Kidney (tissue), 14 donors: ENCODE results near the gene NNAT. TPM values are rescaled to one million over a fixed set of nuclear protein-coding genes. Genes with fewer than 3 reads are reported as not detected.

Source experiments
- DNase-seq, 5 donors: peaks; one replicate each; pipeline ENCODE4 v3.0.0-alpha.2; 2013 to 2020
- FAIRE-seq: peaks from 2 replicates; lab custom pipeline; 2012; peaks lifted over from hg19 to GRCh38; lab: Jason Lieb, UNC
- H3K27ac ChIP-seq, 2 donors: one replicate each; pipeline ENCODE4 v1.7.0; 2013; ENCODE audit warnings: low read depth in 2 of 2, low read length in 2 of 2, inconsistent platforms in 1 of 2
- H3K27me3 ChIP-seq: one replicate; pipeline ENCODE4 v1.7.1; 2013; ENCODE audit warnings: low read length, inconsistent platforms; ENCODE audit not compliant: control insufficient read depth, insufficient read depth
- H3K36me3 ChIP-seq, 3 donors: one replicate each; pipeline versions ENCODE4 v1.7.0 to v1.7.1; 2013; ENCODE audit warnings: low read length in 3 of 3, control low read depth in 1 of 3, inconsistent platforms in 1 of 3; ENCODE audit not compliant: insufficient read depth in 3 of 3, control insufficient read depth in 2 of 3
- H3K4me1 ChIP-seq, 3 donors: one replicate each; pipeline versions ENCODE4 v1.7.0 to v1.7.1; 2013; ENCODE audit warnings: low read length in 3 of 3, inconsistent platforms in 1 of 3, low read depth in 1 of 3; ENCODE audit not compliant: control insufficient read depth in 2 of 3, insufficient read depth in 2 of 3
- H3K4me3 ChIP-seq, 3 donors: one replicate each; pipeline versions ENCODE4 v1.7.0 to v1.8.1; 2013; ENCODE audit warnings: low read length in 3 of 3, control low read depth in 1 of 3, inconsistent platforms in 1 of 3
- H3K9ac ChIP-seq, 3 donors: one replicate each; pipeline versions ENCODE4 v1.7.0 to v1.7.1; 2013; ENCODE audit warnings: low read length in 3 of 3, control low read depth in 1 of 3, inconsistent platforms in 1 of 3
- H3K9me3 ChIP-seq, 3 donors: one replicate each; pipeline versions ENCODE4 v1.7.0 to v1.7.1; 2013; ENCODE audit warnings: low read length in 3 of 3, control low read depth in 1 of 3, inconsistent platforms in 1 of 3; ENCODE audit not compliant: control insufficient read depth in 2 of 3, insufficient read depth in 1 of 3
- intact Hi-C: fragments of 100-400 bp; cut with DNase I; formaldehyde crosslinking; loops from one replicate; pipeline ENCODE4 v1.11.1; 2022
- polyA plus RNA-seq: library from polyadenylated mRNA; stranded (reverse); fragments of 350-450 nt; fragmentation: Illumina TruSeq; extraction: RNeasy Lipid Tissue Mini Kit (QIAGEN cat#74804); gene quantifications from one replicate; pipeline ENCODE4 v1.2.3, GENCODE V29; 2014; ENCODE audit warnings: low read depth, low replicate concordance; ENCODE audit not compliant: insufficient read depth
- total RNA-seq: library from RNA; stranded (reverse); fragmentation: NEBNext Ultra II Directional; extraction: Animal tissue kit (Norgen Biotek cat#: 25700); gene quantifications from one replicate; pipeline ENCODE4 v1.2.1, GENCODE V29; 2021
- TF ChIP-seq, protein P1 (sequence below): IDR thresholded peaks from 3 replicates; pipeline ENCODE4 v1.5.1; 2012; ENCODE audit warnings: mild to moderate bottlenecking, moderate library complexity, borderline replicate concordance; ENCODE audit not compliant: insufficient read depth; ENCODE audit errors: extremely low read depth
- donor health status: control.
- donor health status: control.
- donor health status: control.
- donor health status: control.
- donor health status: control.
- donor health status: DM: yes; HTN: yes; CAD: no.
- donor health status: Normal renal cell carcinoma (clear cell type).

Gene NNAT
- total and polyA plus RNA-seq, 2 donors from 2014 or later, result 0.25 TPM; not detected in 1

DNA sequence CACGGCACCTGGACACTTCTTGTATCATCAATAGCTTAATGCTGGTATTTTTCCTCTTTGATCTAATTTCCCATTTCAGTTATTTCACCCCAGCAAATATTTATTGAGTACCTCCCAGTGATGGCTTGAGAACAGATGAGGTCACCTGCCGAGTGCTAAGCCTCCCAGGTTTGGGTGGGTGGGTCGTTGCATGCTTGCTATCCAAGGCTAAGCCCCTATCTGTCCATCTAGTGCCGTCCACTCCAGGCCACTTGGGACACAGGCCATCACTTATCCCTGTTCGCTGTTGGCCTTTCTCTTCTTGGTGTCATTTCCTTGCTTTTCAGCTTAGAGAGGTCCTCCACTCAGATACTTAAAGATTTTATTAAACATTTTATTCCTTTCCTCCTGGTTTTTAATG lies 10.8 kb upstream of the NNAT start:
- no peaks in the 10 kb centered on the region for H3K4me1 ChIP-seq
- peaks cover 0 to 22% (median 8%) of the 10 kb centered on the region in 3 donors for H3K36me3 ChIP-seq
- intact Hi-C loops, result no loop called here
- no peak overlapping the region for H3K27ac ChIP-seq
- no peaks in the 10 kb centered on the region for H3K9me3 ChIP-seq
- no peak overlapping the region for H3K9ac ChIP-seq
- no peak overlapping the region for H3K4me3 ChIP-seq
- FAIRE-seq (no peak), DNase-seq (peak in 1 of 5 donors; percentile 9)
- H3K27me3 ChIP-seq, result no peaks in the 10 kb centered on the region
- TF ChIP-seq, protein P1, sequence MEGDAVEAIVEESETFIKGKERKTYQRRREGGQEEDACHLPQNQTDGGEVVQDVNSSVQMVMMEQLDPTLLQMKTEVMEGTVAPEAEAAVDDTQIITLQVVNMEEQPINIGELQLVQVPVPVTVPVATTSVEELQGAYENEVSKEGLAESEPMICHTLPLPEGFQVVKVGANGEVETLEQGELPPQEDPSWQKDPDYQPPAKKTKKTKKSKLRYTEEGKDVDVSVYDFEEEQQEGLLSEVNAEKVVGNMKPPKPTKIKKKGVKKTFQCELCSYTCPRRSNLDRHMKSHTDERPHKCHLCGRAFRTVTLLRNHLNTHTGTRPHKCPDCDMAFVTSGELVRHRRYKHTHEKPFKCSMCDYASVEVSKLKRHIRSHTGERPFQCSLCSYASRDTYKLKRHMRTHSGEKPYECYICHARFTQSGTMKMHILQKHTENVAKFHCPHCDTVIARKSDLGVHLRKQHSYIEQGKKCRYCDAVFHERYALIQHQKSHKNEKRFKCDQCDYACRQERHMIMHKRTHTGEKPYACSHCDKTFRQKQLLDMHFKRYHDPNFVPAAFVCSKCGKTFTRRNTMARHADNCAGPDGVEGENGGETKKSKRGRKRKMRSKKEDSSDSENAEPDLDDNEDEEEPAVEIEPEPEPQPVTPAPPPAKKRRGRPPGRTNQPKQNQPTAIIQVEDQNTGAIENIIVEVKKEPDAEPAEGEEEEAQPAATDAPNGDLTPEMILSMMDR, result no peak

DNA sequence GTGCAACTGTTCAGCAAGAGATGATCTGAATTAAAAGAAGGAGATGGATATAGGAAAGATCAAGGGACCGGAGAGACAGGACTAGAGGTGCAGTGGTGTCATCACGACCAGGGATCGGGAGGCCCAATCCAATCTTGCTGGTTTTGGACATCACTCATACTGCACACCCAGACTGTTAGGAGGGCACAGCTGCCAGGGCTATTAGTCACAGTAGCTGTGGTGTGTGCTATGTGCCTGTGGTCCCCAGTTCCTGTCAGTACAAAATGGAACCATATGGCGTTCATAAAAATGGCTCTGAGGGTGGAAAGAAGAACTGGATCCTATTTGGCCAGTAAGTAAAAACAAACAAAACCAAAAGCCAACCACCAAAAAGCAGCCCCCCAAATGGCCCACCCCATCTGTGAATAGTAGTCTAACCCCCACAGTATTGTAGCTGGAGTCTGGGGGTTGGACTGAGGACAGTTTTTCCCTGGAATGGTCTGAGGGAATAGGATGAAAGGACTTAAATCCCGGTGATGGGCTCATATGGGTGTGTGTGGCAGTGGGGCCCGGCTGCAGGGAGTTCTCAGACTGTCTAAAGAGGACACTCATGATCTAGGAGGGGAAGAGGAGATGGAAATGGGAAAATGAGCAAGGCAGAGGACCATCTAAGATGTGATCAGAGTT lies 9.3 kb upstream of the NNAT start:
- H3K27me3 ChIP-seq, result no peaks in the 10 kb centered on the region
- H3K4me1 ChIP-seq, result peaks cover 0 to 2% (median 0%) of the 10 kb centered on the region in 3 donors
- TF ChIP-seq, protein P1, result no peak
- peak in 1 of 5 donors; percentile 3 for DNase-seq
- FAIRE-seq, result no peak
- no peak overlapping the region for H3K27ac ChIP-seq
- no peak overlapping the region for H3K9ac ChIP-seq
- H3K4me3 ChIP-seq, result no peak overlapping the region
- H3K36me3 ChIP-seq, result peaks cover 0 to 33% (median 10%) of the 10 kb centered on the region in 3 donors
- intact Hi-C loops, result no loop called here
- no peaks in the 10 kb centered on the region for H3K9me3 ChIP-seq

DNA sequence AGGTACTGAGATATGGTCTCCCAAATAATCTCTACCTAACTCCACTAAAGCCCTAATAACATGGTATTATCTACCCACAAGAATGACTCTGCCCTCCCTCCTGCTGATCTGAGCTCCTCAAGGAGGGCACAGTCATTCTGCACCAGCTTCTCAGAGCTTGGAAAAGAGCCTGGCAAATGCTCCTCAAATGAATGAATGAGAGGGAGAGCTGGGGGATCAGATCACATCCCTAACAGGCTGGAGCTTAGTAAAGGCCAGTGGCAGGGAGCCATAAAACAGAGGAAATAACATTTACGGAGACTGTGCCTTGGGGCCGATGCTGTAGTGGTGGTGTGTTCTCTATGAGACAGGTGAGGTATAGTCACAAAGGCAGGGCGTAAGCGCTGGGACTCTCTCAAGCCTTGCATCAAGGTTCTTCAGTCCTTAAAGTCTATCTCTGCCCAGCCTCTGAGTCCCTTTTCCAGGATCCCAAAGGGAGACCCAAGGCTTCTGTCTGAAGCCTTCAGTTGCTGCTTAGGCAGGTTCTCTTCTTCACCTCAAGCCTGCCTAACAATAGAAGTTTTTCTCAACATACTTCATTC lies 7.2 kb upstream of the NNAT start:
- H3K4me3 ChIP-seq, result no peak overlapping the region
- FAIRE-seq, result no peak
- H3K4me1 ChIP-seq, result peaks cover 0 to 2% (median 2%) of the 10 kb centered on the region in 3 donors
- H3K27ac ChIP-seq, result no peak overlapping the region
- peaks cover 0 to 45% (median 17%) of the 10 kb centered on the region in 3 donors for H3K36me3 ChIP-seq
- no peaks in the 10 kb centered on the region for H3K9me3 ChIP-seq
- no peaks in the 10 kb centered on the region for H3K27me3 ChIP-seq
- DNase-seq, result peak in 1 of 5 donors; percentile 10
- no peak overlapping the region for H3K9ac ChIP-seq
- TF ChIP-seq, protein P1, result no peak
- intact Hi-C loops, result no loop called here
